Transverse colon (tissue), 3 donors: ENCODE results near the gene STIP1.
A peak's percentile ranks its signal among the peaks of the same experiment; 100 is the strongest.

Experiments
- POLR2A ChIP-seq: fragments of 450-650 bp; IDR thresholded peaks from one replicate; pipeline ENCODE4 v1.6.1; 2016; ENCODE audit warnings: antibody characterized with exemption, mild to moderate bottlenecking, moderate library complexity
- TF ChIP-seq, protein P1 (sequence below), 5 experiments: fragments of 200-600 bp in 3 of 5; fragments of 450-650 bp in 2 of 5; sonication (generic) in 3 of 5; IDR thresholded peaks; 1 replicate in 2 of 5; 2 replicates in 3 of 5; pipeline ENCODE4 v1.5.1; 2016 to 2017; ENCODE audit warnings: antibody characterized with exemption in 5 of 5, inconsistent platforms in 3 of 5, mild to moderate bottlenecking in 2 of 5, moderate library complexity in 1 of 5

DNA sequence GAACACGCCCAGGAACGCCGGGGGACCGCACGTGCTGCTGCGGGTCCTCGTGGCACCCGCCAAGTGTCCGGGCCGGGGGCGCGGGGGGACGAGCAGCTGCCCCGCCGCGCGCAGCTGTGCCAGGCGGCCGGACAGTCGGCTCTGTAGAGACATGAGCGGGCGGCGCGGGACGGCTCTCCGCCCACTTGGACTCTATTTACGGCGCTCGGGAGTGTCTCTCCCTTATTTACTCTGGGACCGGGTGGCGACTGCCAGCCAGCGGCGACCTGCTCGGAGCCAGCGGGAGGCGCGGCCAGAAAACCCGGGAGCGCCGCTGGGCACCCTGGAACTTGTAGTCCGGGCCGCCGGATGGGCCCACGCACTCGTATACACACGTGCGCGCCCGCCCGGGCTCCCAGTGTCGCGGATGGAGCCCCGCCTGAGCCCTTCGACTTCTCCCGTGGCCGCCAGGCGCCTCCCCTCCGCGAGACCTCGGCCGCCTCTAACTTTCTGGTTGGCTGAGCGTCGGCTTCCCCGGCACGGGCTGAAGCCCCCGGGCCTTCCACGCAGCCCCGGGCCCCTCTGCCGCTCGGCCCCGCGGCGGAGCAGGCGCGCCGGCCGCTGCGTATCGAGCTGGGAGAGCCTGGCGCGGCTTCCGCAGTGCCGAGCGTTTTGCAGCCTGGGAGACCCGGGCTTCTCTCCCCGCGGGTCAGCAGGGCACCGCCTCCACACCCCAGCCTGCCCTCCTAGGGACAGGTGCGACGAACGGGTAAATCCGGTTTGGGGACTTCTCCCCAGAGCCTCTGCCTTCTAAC, 19.9 kb upstream of the STIP1 start, which contains the start of gene MACROD1:
- TF ChIP-seq, protein P1, sequence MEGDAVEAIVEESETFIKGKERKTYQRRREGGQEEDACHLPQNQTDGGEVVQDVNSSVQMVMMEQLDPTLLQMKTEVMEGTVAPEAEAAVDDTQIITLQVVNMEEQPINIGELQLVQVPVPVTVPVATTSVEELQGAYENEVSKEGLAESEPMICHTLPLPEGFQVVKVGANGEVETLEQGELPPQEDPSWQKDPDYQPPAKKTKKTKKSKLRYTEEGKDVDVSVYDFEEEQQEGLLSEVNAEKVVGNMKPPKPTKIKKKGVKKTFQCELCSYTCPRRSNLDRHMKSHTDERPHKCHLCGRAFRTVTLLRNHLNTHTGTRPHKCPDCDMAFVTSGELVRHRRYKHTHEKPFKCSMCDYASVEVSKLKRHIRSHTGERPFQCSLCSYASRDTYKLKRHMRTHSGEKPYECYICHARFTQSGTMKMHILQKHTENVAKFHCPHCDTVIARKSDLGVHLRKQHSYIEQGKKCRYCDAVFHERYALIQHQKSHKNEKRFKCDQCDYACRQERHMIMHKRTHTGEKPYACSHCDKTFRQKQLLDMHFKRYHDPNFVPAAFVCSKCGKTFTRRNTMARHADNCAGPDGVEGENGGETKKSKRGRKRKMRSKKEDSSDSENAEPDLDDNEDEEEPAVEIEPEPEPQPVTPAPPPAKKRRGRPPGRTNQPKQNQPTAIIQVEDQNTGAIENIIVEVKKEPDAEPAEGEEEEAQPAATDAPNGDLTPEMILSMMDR (IDR thresholded peaks at IDR 0.05): no peak
- TF ChIP-seq POLR2A: peak; percentile 64
